Cardiac fibroblast (primary cell): ENCODE data around the gene ZAP70.
"Not testable (repeated sequence)": the region's sequence is repeated elsewhere in the genome, so short reads cannot be mapped to it uniquely, and the experiment has no call there.

ENCODE experiments used
- DNase-seq, 2 donors: peaks; one replicate each; pipeline versions ENCODE4 v3.0.0 to v3.0.0-alpha.2; 2010; ENCODE audit warnings: low read depth in 2 of 2
- H3K4me3 ChIP-seq, 2 donors: replicated peaks in 1 of 2; 1 replicate in 1 of 2; 2 replicates in 1 of 2; pipeline ENCODE4 v1.5.1; 2011; ENCODE audit warnings: low read depth in 2 of 2, low read length in 2 of 2, mild to moderate bottlenecking in 2 of 2, moderate library complexity in 1 of 2
- TF ChIP-seq, protein P1 (sequence below): IDR thresholded peaks from one replicate; pipeline ENCODE4 v1.5.1; 2011; ENCODE audit warnings: low read depth, mild to moderate bottlenecking, low read length, inconsistent platforms

The ZAP70 gene

DNA sequence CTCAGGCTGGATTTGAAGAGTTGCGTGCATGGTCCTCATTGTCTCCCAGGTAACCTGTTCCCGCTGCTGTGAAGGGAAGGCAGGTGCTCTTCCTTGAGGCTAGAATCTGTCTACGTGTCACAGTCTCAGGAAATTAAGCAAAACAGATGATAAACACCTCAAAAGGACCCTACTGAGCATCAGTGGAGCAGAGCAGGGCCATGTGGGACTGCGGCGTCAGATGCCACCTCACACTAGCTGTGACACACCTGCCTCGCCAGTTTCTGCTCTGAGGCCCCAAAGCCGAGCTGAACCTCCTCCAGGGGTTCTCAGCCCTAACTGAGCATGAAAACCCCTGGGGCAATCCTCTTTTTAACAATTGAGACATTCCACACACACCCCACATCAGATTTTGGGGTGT lies 41.9 kb upstream of the ZAP70 start:
- TF ChIP-seq, protein P1, sequence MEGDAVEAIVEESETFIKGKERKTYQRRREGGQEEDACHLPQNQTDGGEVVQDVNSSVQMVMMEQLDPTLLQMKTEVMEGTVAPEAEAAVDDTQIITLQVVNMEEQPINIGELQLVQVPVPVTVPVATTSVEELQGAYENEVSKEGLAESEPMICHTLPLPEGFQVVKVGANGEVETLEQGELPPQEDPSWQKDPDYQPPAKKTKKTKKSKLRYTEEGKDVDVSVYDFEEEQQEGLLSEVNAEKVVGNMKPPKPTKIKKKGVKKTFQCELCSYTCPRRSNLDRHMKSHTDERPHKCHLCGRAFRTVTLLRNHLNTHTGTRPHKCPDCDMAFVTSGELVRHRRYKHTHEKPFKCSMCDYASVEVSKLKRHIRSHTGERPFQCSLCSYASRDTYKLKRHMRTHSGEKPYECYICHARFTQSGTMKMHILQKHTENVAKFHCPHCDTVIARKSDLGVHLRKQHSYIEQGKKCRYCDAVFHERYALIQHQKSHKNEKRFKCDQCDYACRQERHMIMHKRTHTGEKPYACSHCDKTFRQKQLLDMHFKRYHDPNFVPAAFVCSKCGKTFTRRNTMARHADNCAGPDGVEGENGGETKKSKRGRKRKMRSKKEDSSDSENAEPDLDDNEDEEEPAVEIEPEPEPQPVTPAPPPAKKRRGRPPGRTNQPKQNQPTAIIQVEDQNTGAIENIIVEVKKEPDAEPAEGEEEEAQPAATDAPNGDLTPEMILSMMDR: no peak
- DNase-seq: no peak
- no peak overlapping the region for H3K4me3 ChIP-seq

DNA sequence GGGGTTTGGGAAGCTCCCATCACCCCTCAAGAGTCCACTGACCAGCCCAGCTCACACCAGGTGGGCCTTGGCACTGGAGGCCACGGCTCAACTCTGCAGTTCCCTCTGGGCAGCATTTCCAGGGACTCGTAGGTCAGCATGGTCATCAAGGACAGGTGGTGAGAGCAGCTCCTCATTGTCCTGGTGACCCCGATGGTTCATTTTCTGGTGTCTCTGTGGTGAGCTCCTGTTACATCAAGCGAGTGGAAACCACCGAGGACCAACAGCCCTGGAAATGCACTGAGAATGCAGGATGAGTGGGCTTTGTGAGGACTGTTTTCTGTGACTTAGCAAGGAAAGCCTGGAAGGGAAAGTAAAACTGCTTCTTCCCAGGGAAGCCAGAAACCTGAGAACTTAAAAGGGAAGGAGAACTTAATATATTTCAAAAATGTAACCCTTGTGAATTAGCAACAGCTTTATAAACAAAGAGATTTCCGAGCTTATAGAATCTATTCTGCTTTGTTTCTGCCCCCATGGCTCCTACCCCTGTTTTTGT lies 40.7 kb upstream of the ZAP70 start:
- DNase-seq, H3K4me3 ChIP-seq: not testable (repeated sequence)

DNA sequence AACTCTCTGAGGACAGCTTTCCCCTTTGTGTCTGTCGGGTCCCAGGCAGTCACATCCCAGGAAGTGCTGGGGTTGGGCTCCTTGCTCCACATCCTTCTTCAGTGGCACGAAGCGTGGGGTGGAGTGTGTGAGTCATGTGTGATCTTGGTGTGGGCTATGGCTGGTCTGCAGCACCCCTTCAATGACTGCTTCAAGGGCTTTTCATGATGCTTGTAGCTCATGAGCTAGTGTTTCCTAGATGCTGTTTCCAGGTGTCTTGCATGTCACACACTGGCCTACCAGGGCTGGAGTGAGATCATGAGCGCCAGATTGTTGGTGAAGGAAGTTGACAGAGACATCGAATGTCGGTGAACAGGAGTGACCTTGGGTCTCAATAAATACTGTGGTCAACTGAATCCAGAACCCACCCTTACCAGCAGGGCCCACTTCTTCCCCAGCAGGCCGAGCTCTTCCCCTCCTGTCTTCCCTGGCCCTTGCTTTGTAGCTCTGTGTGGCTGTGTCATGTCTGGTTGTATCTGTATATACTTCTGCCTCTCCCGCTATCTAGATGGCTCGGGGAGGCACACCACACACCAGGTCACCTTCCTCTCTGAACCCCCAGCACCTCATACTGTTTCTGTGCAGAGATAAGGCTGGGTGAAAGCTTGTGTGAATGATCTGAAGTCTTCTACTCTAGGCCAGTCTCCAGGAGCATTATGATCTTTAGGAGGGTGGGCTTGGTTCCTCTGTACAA lies 40.0 kb upstream of the ZAP70 start:
- TF ChIP-seq, protein P1: no peak
- no peak overlapping the region for H3K4me3 ChIP-seq
- DNase-seq: no peak

DNA sequence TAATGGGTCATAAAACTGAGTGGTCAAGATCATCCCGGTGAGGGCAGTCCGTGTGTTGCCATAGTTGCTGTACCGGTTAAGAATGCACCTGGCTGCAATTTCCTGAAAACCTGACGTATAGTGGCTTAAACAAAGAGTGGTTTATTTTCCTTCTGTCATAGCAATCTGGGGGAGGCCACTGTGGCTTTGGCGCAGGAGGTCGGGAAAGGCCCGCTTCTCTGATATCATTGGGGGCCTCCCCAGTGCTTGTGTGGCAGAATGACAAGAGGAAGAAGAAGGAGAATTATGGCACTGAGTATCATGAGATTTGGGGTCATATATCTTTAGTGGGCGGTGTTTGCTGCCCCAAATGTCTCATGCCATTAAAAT lies 39.5 kb upstream of the ZAP70 start:
- no peak overlapping the region for H3K4me3 ChIP-seq
- TF ChIP-seq, protein P1: no peak
- no peak for DNase-seq

DNA sequence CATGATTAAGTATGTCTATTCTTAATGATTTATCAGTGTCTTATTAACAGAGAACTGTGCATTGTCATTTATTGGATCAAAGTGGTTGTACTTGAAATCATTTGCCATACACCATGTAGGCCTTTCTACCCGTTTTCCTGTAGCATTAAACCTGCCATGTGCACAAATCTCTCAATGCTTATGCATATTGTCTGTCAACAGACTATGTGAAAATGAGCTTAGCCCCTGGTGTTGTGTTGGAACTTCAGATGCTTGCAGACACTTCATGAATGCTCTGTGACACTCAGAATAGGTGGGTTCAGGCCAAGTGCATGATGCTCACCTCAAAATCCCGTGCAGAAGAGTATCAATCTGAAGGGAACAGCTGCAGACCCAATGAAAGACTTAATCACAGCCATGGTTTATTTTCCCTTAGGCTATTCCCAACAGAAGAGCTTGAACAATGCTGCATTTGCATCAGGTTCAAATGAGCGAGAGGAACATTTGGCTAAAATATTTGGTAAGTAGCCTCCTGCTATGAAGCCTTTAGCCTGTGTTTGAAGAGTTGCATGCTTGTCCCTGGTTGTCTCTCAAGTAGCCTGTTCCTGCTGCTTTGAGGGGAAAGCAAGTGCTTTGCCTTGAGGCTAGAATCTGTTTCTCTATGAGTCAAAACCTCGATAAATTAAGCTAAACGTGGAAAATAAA lies 37.8 kb upstream of the ZAP70 start:
- TF ChIP-seq, protein P1: no peak
- no peak for DNase-seq
- no peak overlapping the region for H3K4me3 ChIP-seq

DNA sequence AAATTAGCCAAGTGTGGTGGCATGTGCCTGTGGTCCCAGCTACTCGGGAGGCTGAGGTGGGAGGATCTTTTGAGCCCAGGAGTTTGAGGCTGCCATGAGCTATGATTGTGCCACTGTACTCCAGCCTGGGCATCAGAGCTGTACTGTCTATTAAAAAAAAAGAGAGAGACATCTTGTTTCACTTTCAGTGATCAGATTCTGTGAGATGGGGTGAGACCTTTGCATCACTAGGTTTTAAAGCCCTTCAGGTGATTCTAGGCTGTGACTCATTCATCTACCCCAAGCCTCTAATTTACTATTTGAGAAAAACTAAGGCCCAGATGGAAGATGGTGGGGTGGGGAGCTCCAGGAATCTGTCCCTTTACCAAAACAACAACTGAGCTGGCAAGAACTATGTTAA lies 36.8 kb upstream of the ZAP70 start:
- DNase-seq: no peak
- TF ChIP-seq, protein P1: no peak
- H3K4me3 ChIP-seq: no peak overlapping the region

DNA sequence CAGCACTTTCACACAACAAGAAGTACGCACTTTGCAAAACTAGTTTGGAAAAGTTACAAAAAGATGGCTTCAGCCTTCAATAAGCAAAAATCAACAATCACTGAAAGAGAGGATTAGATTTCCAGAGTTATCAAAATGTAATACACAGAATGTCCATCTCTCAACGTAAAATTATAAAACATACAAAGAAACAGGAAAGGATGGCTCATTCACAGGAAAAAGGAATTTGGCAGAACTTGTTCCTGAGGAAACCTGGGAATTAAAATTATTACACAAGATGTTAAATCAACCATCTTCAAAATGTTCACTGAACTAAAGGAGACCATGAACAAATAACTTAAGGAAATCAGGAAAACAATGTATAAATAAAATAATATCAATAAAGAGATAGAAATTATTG lies 35.9 kb upstream of the ZAP70 start:
- DNase-seq: peak in 1 of 2 donors; percentile 25
- TF ChIP-seq, protein P1: no peak
- H3K4me3 ChIP-seq: no peak overlapping the region
